GM20000 (cell line): ENCODE results near the gene TBC1D13.
"Not testable (repeated sequence)": the region's sequence is repeated elsewhere in the genome, so short reads cannot be mapped to it uniquely, and the experiment has no call there.

Experiments used
- DNase-seq: peaks from one replicate; pipeline ENCODE4 v3.0.0; 2012; ENCODE audit warnings: low spot score
- CTCF ChIP-seq: IDR thresholded peaks from 2 replicates; pipeline ENCODE4 v1.5.1; 2012; ENCODE audit warnings: mild to moderate bottlenecking, control low read depth; ENCODE audit errors: extremely low read depth, missing control alignments

Gene TBC1D13

GRCh38 chr9:128787659-128788058 is 606 bp downstream of the TBC1D13 start:
- no peak for TF ChIP-seq CTCF
- DNase-seq = peak; percentile 31

GRCh38 chr9:128788445-128788844 is 1.4 kb downstream of the TBC1D13 start:
- DNase-seq = no peak
- TF ChIP-seq CTCF = no peak

GRCh38 chr9:128790536-128790935 is 3.5 kb downstream of the TBC1D13 start:
- TF ChIP-seq CTCF = no peak
- no peak for DNase-seq

- no peak for DNase-seq
- TF ChIP-seq CTCF = no peak
Observed at GRCh38 chr9:128792134-128792533, 5.1 kb downstream of the TBC1D13 start.

- TF ChIP-seq CTCF = no peak
- DNase-seq = no peak
Observed at GRCh38 chr9:128792978-128793686, 6.1 kb downstream of the TBC1D13 start.

GRCh38 chr9:128794961-128795360 is 7.9 kb downstream of the TBC1D13 start:
- not testable (repeated sequence) for DNase-seq

GRCh38 chr9:128798896-128799295 is 11.8 kb downstream of the TBC1D13 start:
- TF ChIP-seq CTCF = no peak
- DNase-seq = no peak

GRCh38 chr9:128800061-128800460 is 13.0 kb downstream of the TBC1D13 start:
- no peak for TF ChIP-seq CTCF

More at GRCh38 chr9:128800061-128800460, 13.0 kb downstream of the TBC1D13 start:
- DNase-seq = no peak
